ES-I3 (cell line): ENCODE data around the gene ZKSCAN7.
"Not testable (repeated sequence)": the region's sequence is repeated elsewhere in the genome, so short reads cannot be mapped to it uniquely, and the experiment has no call there.

Experiments used
- H3K36me3 ChIP-seq: 2 replicates; pipeline ENCODE4 v1.6.1; 2013; ENCODE audit warnings: mild to moderate bottlenecking, low read length, control low read depth, moderate library complexity; ENCODE audit not compliant: insufficient read depth
- H3K4me1 ChIP-seq: 2 replicates; pipeline ENCODE4 v1.6.1; 2013; ENCODE audit warnings: mild to moderate bottlenecking, control low read depth, low read length; ENCODE audit not compliant: insufficient read depth
- H3K9ac ChIP-seq: 2 replicates; pipeline ENCODE4 v1.6.1; 2013; ENCODE audit warnings: low read depth, mild to moderate bottlenecking, low read length, moderate library complexity
- H3K9me3 ChIP-seq: 2 replicates; pipeline ENCODE4 v1.6.1; 2013; ENCODE audit warnings: mild to moderate bottlenecking, low read length, moderate library complexity; ENCODE audit not compliant: control insufficient read depth, insufficient read depth

The ZKSCAN7 gene

GRCh38 chr3:44554626-44555592 lies at the start of gene ZKSCAN7:
ZKSCAN7 (plus strand) TSS chr3:44555193; CDS start chr3:44557048, 1,855 bp downstream.
- Histone ChIP-seq H3K36me3 (peaks cover 7% of the 10 kb centered on the region; the same call in 1 of the 2 replicates), H3K4me1 (no peaks in the 10 kb centered on the region), H3K9me3 (no peaks in the 10 kb centered on the region), H3K9ac (peak within 1 kb of the TSS; percentile 78)

- H3K36me3 ChIP-seq = peaks cover 4% of the 10 kb centered on the region
- peaks cover 7% of the 10 kb centered on the region; the same call in 1 of the 2 replicates for H3K4me1 ChIP-seq
- peaks cover 4% of the 10 kb centered on the region; the same call in 1 of the 2 replicates for H3K9me3 ChIP-seq
- no peak overlapping the region for H3K9ac ChIP-seq
These were observed 48.4 kb upstream of the ZKSCAN7 start for GRCh38 chr3:44506556-44506955.

GRCh38 chr3:44506961-44507360 lies 48.0 kb upstream of the ZKSCAN7 start:
- no peak overlapping the region for H3K9ac ChIP-seq
- H3K9me3 ChIP-seq = peaks cover 4% of the 10 kb centered on the region; the same call in 1 of the 2 replicates
- peaks cover 9% of the 10 kb centered on the region; the same call in 1 of the 2 replicates for H3K4me1 ChIP-seq
- H3K36me3 ChIP-seq = peaks cover 4% of the 10 kb centered on the region; the same call in 1 of the 2 replicates

- no peaks in the 10 kb centered on the region for H3K36me3 ChIP-seq
- H3K4me1 ChIP-seq = peaks cover 12% of the 10 kb centered on the region; the same call in 1 of the 2 replicates
- no peaks in the 10 kb centered on the region for H3K9me3 ChIP-seq
- H3K9ac ChIP-seq = peak overlapping the region; percentile 76; the same call in 1 of the 2 replicates
These were observed 45.5 kb upstream of the ZKSCAN7 start for GRCh38 chr3:44509393-44509921.

- H3K9me3 ChIP-seq = no peaks in the 10 kb centered on the region
- H3K4me1 ChIP-seq = peaks cover 12% of the 10 kb centered on the region; the same call in 1 of the 2 replicates
- no peaks in the 10 kb centered on the region for H3K36me3 ChIP-seq
- H3K9ac ChIP-seq = peak overlapping the region; percentile 76
These were observed 45.0 kb upstream of the ZKSCAN7 start for GRCh38 chr3:44510000-44510368.

DNA sequence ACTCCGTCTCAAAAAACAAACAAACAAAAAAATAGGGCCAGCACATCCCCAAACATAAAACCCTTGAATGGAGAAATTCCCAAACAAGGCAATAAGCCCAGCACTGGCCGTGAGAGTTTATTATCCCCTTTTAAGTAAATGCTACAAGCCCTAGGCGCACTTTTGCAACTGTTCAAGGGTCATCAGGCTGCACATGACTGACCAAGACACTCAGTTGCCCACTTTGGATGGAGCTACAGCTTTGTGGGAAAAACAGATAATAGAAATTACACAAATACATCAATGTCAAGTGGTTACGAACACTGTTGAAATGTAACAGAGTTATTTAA lies 43.8 kb upstream of the ZKSCAN7 start:
- no peaks in the 10 kb centered on the region for H3K9me3 ChIP-seq
- peak overlapping the region; percentile 76 for H3K9ac ChIP-seq
- peaks cover 12% of the 10 kb centered on the region; the same call in 1 of the 2 replicates for H3K4me1 ChIP-seq
- no peaks in the 10 kb centered on the region for H3K36me3 ChIP-seq

GRCh38 chr3:44513513-44513912 lies 41.5 kb upstream of the ZKSCAN7 start:
- no peaks in the 10 kb centered on the region for H3K9me3 ChIP-seq
- H3K9ac ChIP-seq = no peak overlapping the region
- peaks cover 12% of the 10 kb centered on the region; the same call in 1 of the 2 replicates for H3K4me1 ChIP-seq

GRCh38 chr3:44516230-44516629 lies 38.8 kb upstream of the ZKSCAN7 start:
- Histone ChIP-seq H3K9me3 (no peaks in the 10 kb centered on the region), H3K9ac (no peak overlapping the region), H3K36me3 (no peaks in the 10 kb centered on the region), H3K4me1 (peaks cover 8% of the 10 kb centered on the region; the same call in 1 of the 2 replicates)

More at GRCh38 chr3:44513513-44513912, 41.5 kb upstream of the ZKSCAN7 start:
- H3K36me3 ChIP-seq = no peaks in the 10 kb centered on the region

- Histone ChIP-seq H3K36me3 (no peaks in the 10 kb centered on the region), H3K9me3 (no peaks in the 10 kb centered on the region), H3K9ac (no peak overlapping the region), H3K4me1 (0 out of 2 replicates have a peak, but pooled peaks cover 1% of the 10 kb centered on the region)
These were observed 36.2 kb upstream of the ZKSCAN7 start for GRCh38 chr3:44518782-44519156.

- H3K4me1 ChIP-seq = no peaks in the 10 kb centered on the region
- H3K36me3 ChIP-seq = no peaks in the 10 kb centered on the region
- H3K9me3 ChIP-seq = no peaks in the 10 kb centered on the region
- H3K9ac ChIP-seq = no peak overlapping the region
These were observed 33.3 kb upstream of the ZKSCAN7 start for GRCh38 chr3:44521721-44522120.

GRCh38 chr3:44522494-44522933 lies 32.5 kb upstream of the ZKSCAN7 start:
- H3K4me1 ChIP-seq = no peaks in the 10 kb centered on the region
- H3K9me3 ChIP-seq = no peaks in the 10 kb centered on the region
- H3K9ac ChIP-seq = no peak overlapping the region
- H3K36me3 ChIP-seq = no peaks in the 10 kb centered on the region

DNA sequence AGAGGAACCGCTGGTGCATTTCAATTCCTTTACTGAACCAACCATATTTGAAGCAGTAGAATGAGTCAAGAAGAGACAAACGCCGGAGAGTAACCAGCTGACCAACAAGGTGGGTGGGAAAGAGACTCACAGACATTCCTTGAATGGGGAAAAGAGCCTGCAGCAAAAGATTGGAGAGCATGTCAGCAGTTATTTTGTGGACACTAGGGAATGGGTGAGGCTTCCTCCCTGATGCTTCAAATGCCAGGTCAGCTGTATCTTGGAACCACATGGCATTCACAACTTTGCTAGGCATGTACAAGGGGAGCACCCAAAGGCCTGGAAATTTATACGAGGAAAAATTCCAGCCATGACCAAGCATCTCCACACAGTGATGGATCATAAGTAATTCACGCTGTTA lies 29.9 kb upstream of the ZKSCAN7 start:
- Histone ChIP-seq H3K4me1 (no peaks in the 10 kb centered on the region), H3K9me3 (no peaks in the 10 kb centered on the region), H3K36me3 (no peaks in the 10 kb centered on the region), H3K9ac (no peak overlapping the region)

- Histone ChIP-seq H3K4me1 (no peaks in the 10 kb centered on the region), H3K9ac (no peak overlapping the region), H3K9me3 (no peaks in the 10 kb centered on the region), H3K36me3 (no peaks in the 10 kb centered on the region)
These were observed 25.1 kb upstream of the ZKSCAN7 start for GRCh38 chr3:44529927-44530326.

- H3K36me3 ChIP-seq = no peaks in the 10 kb centered on the region
- no peaks in the 10 kb centered on the region for H3K4me1 ChIP-seq
- no peak overlapping the region for H3K9ac ChIP-seq
- H3K9me3 ChIP-seq = no peaks in the 10 kb centered on the region
These were observed 24.1 kb upstream of the ZKSCAN7 start for GRCh38 chr3:44530911-44531310.

- not testable (repeated sequence) for H3K9me3 ChIP-seq, H3K4me1 ChIP-seq, H3K36me3 ChIP-seq, H3K9ac ChIP-seq
These were observed 20.3 kb upstream of the ZKSCAN7 start for GRCh38 chr3:44534659-44535058.
